ENCODE results near the gene PACRG.

Gene PACRG

DNA sequence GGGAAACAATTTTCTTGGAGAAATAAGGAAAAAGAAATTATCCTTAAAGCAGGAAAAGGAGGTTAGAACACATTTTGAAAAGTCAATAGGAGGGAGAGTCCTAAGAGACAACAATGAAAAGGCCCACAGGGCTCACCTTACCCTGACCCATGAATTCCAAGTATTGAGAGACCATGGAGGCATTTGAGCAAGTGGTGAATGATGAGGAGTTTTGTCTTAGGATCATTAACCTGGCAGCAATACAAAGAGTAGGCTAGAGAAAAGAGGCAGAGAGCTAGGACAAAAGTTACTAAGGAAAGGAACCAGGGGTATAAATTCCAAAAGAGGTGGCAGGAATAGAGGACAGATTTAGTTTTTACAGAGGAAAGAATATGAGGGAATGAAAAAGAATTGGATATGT, 44.7 kb downstream of the PACRG start:
- no peak for TF ChIP-seq YY1 (IDR thresholded peaks at IDR 0.05; ENCODE audit: insufficient read depth, insufficient read length)
- TF ChIP-seq SUZ12 (IDR thresholded peaks at IDR 0.05; ENCODE audit: extremely low read depth, insufficient read depth, insufficient read length), result no peak
- Histone ChIP-seq H3K27me3 (ENCODE audit: insufficient read depth, insufficient read length) (no peaks in the 10 kb centered on the region), H3K4me1 (ENCODE audit: insufficient read depth, insufficient read length) (no peaks in the 10 kb centered on the region)

GRCh38 chr6:162773996-162774395, 46.2 kb downstream of the PACRG start:
- no peak for DNase-seq (ENCODE audit: low read depth, low spot score)

More for the DNA sequence above, 44.7 kb downstream of the PACRG start:
- DNase-seq (ENCODE audit: low read depth, low spot score), result no peak
- Histone ChIP-seq H3K4me3 (ENCODE audit: insufficient read length, low read depth) (no peak overlapping the region), H3K9me3 (ENCODE audit: insufficient read depth, low read length) (no peaks in the 10 kb centered on the region), H3K9ac (ENCODE audit: insufficient read length, low read depth) (no peak overlapping the region), H3K36me3 (ENCODE audit: insufficient read depth, insufficient read length, low read length) (no peaks in the 10 kb centered on the region)

DNA sequence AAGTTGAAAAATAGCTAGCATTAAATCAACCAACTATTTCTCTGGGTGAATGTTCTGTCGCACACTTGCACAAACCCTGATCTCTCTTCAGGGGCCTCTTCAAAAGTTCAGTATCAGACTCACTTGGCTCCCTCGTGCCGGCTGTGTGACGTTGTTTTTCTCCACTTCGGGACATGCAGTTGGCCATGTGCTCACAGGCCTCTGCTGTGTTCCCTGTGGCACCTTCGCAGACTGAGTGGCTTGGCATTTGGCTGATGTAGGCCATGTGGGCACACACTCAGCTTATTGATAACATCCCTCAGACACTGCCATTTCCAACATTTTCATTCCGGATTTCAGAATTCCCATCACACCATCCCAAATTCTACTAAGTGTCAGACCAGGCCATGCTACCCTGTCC, 49.3 kb downstream of the PACRG start:
- Histone ChIP-seq H3K9ac (ENCODE audit: insufficient read length, low read depth) (no peak overlapping the region), H3K4me1 (ENCODE audit: insufficient read depth, insufficient read length) (no peaks in the 10 kb centered on the region), H3K36me3 (ENCODE audit: insufficient read depth, insufficient read length, low read length) (no peaks in the 10 kb centered on the region), H3K27me3 (ENCODE audit: insufficient read depth, insufficient read length) (no peaks in the 10 kb centered on the region), H3K9me3 (ENCODE audit: insufficient read depth, low read length) (no peaks in the 10 kb centered on the region), H3K4me3 (ENCODE audit: insufficient read length, low read depth) (no peak overlapping the region)
- no peak for DNase-seq (ENCODE audit: low read depth, low spot score)
- TF ChIP-seq SUZ12 (IDR thresholded peaks at IDR 0.05; ENCODE audit: extremely low read depth, insufficient read depth, insufficient read length) (no peak), ZNF274 (IDR thresholded peaks at IDR 0.05; ENCODE audit: low read depth, low read length) (no peak), YY1 (IDR thresholded peaks at IDR 0.05; ENCODE audit: insufficient read depth, insufficient read length) (no peak)

More at GRCh38 chr6:162773996-162774395, 46.2 kb downstream of the PACRG start:
- Histone ChIP-seq H3K4me3 (ENCODE audit: insufficient read length, low read depth) (no peak overlapping the region), H3K9me3 (ENCODE audit: insufficient read depth, low read length) (no peaks in the 10 kb centered on the region), H3K4me1 (ENCODE audit: insufficient read depth, insufficient read length) (no peaks in the 10 kb centered on the region), H3K36me3 (ENCODE audit: insufficient read depth, insufficient read length, low read length) (no peaks in the 10 kb centered on the region), H3K27me3 (ENCODE audit: insufficient read depth, insufficient read length) (no peaks in the 10 kb centered on the region), H3K9ac (ENCODE audit: insufficient read length, low read depth) (no peak overlapping the region)
- TF ChIP-seq SUZ12 (IDR thresholded peaks at IDR 0.05; ENCODE audit: extremely low read depth, insufficient read depth, insufficient read length), result no peak
- no peak for TF ChIP-seq ZNF274 (IDR thresholded peaks at IDR 0.05; ENCODE audit: low read depth, low read length)
- no peak for TF ChIP-seq YY1 (IDR thresholded peaks at IDR 0.05; ENCODE audit: insufficient read depth, insufficient read length)

DNA sequence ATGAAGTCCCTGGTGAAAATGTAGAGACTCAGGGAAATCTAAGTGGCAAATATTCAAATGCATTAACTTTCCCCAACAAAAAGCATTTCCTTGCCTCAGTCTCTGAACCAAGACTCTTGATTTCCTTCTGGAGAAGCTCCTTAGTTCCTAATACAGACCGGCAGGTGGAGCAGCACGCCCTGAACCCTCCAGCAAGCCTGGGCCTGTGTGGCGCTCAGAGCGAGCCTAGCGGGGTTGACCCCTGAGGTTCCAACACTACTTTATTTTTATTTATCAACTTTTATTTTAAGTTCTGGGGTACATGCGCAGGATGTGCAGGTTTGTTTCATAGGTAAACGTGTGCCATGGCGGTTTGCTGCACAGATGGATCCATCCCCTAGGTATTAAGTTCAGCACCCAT, 50.8 kb downstream of the PACRG start:
- no peak overlapping the region for H3K9ac ChIP-seq (ENCODE audit: insufficient read length, low read depth)
- no peak for DNase-seq (ENCODE audit: low read depth, low spot score)
- no peak overlapping the region for H3K4me3 ChIP-seq (ENCODE audit: insufficient read length, low read depth)
- H3K4me1 ChIP-seq (ENCODE audit: insufficient read depth, insufficient read length), result no peaks in the 10 kb centered on the region
- no peaks in the 10 kb centered on the region for H3K36me3 ChIP-seq (ENCODE audit: insufficient read depth, insufficient read length, low read length)
- TF ChIP-seq YY1 (IDR thresholded peaks at IDR 0.05; ENCODE audit: insufficient read depth, insufficient read length), result no peak
- no peak for TF ChIP-seq ZNF274 (IDR thresholded peaks at IDR 0.05; ENCODE audit: low read depth, low read length)
- no peak for TF ChIP-seq SUZ12 (IDR thresholded peaks at IDR 0.05; ENCODE audit: extremely low read depth, insufficient read depth, insufficient read length)
- no peaks in the 10 kb centered on the region for H3K27me3 ChIP-seq (ENCODE audit: insufficient read depth, insufficient read length)
- H3K9me3 ChIP-seq (ENCODE audit: insufficient read depth, low read length), result no peaks in the 10 kb centered on the region

- Histone ChIP-seq H3K9ac (ENCODE audit: insufficient read length, low read depth) (no peak overlapping the region), H3K36me3 (ENCODE audit: insufficient read depth, insufficient read length, low read length) (no peaks in the 10 kb centered on the region), H3K4me1 (ENCODE audit: insufficient read depth, insufficient read length) (no peaks in the 10 kb centered on the region), H3K9me3 (ENCODE audit: insufficient read depth, low read length) (no peaks in the 10 kb centered on the region), H3K4me3 (ENCODE audit: insufficient read length, low read depth) (no peak overlapping the region), H3K27me3 (ENCODE audit: insufficient read depth, insufficient read length) (no peaks in the 10 kb centered on the region)
- TF ChIP-seq YY1 (IDR thresholded peaks at IDR 0.05; ENCODE audit: insufficient read depth, insufficient read length), result no peak
- TF ChIP-seq SUZ12 (IDR thresholded peaks at IDR 0.05; ENCODE audit: extremely low read depth, insufficient read depth, insufficient read length), result no peak
- no peak for TF ChIP-seq ZNF274 (IDR thresholded peaks at IDR 0.05; ENCODE audit: low read depth, low read length)
- no peak for DNase-seq (ENCODE audit: low read depth, low spot score)
Observed at GRCh38 chr6:162785632-162786242, 58.0 kb downstream of the PACRG start.

GRCh38 chr6:162798546-162799266, 70.9 kb downstream of the PACRG start:
- Histone ChIP-seq H3K9me3 (ENCODE audit: insufficient read depth, low read length) (no peaks in the 10 kb centered on the region), H3K36me3 (ENCODE audit: insufficient read depth, insufficient read length, low read length) (no peaks in the 10 kb centered on the region), H3K27me3 (ENCODE audit: insufficient read depth, insufficient read length) (no peaks in the 10 kb centered on the region), H3K9ac (ENCODE audit: insufficient read length, low read depth) (no peak overlapping the region), H3K4me3 (ENCODE audit: insufficient read length, low read depth) (no peak overlapping the region), H3K4me1 (ENCODE audit: insufficient read depth, insufficient read length) (no peaks in the 10 kb centered on the region)
- TF ChIP-seq ZNF274 (IDR thresholded peaks at IDR 0.05; ENCODE audit: low read depth, low read length) (no peak), YY1 (IDR thresholded peaks at IDR 0.05; ENCODE audit: insufficient read depth, insufficient read length) (no peak), SUZ12 (IDR thresholded peaks at IDR 0.05; ENCODE audit: extremely low read depth, insufficient read depth, insufficient read length) (no peak)
- no peak for DNase-seq (ENCODE audit: low read depth, low spot score)

DNA sequence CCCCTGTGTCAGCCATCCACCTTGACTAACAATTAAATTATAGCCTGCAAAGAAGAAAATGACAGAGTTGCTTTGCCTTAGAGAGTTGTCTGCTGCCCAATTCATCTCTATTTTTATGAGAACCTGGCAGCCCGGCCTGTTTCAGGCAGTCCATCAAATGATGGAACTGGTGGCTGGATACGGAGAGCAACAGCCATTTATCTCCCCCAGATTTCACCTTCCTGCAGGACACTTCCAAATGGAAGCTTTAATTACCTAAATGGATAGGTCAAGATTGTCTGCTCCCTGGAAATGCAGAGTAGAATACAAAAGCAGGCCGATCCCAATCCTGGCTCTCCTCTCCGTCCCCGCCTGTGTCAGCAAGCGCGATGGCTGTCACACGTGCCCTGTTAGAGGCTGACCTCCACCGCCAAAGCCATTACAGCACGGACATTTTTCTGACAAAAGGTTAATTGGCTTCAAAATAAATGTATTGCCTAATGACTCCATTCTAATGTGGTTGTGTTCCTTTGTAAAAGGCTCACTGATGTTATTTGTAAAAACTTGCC, 86.7 kb downstream of the PACRG start:
- Histone ChIP-seq H3K4me1 (ENCODE audit: insufficient read depth, insufficient read length) (no peaks in the 10 kb centered on the region), H3K9me3 (ENCODE audit: insufficient read depth, low read length) (no peaks in the 10 kb centered on the region), H3K4me3 (ENCODE audit: insufficient read length, low read depth) (no peak overlapping the region), H3K27me3 (ENCODE audit: insufficient read depth, insufficient read length) (no peaks in the 10 kb centered on the region), H3K9ac (ENCODE audit: insufficient read length, low read depth) (no peak overlapping the region), H3K36me3 (ENCODE audit: insufficient read depth, insufficient read length, low read length) (no peaks in the 10 kb centered on the region)
- DNase-seq (ENCODE audit: low read depth, low spot score), result no peak
- TF ChIP-seq SUZ12 (IDR thresholded peaks at IDR 0.05; ENCODE audit: extremely low read depth, insufficient read depth, insufficient read length), result no peak
- no peak for TF ChIP-seq ZNF274 (IDR thresholded peaks at IDR 0.05; ENCODE audit: low read depth, low read length)
- no peak for TF ChIP-seq YY1 (IDR thresholded peaks at IDR 0.05; ENCODE audit: insufficient read depth, insufficient read length)

Data from NT2/D1 (cell line).